NCI-H146 treated with DMSO at 0.1 percent for 48 hours (cell line): Measurements from ENCODE around the gene ACTR6.

Experiments
- DNase-seq: peaks from one replicate; lab custom pipeline; 2025; ENCODE audit not compliant: unreplicated experiment; lab: John Stamatoyannopoulos, UW

Gene ACTR6

GRCh38 chr12:100265732-100266584 is 65.3 kb downstream of the ACTR6 start:
- no peak for DNase-seq

- DNase-seq = no peak
Measured at GRCh38 chr12:100266585-100266834, 65.9 kb downstream of the ACTR6 start.

- DNase-seq = peak; percentile 92
Measured at GRCh38 chr12:100266835-100267602, 66.4 kb downstream of the ACTR6 start, which contains the start of the genes DEPDC4 and SCYL2. Gene DEPDC4 (minus strand): TSS chr12:100267079. CDS start chr12:100267076, 3 bp downstream. Gene SCYL2 (plus strand): TSS chr12:100267177. CDS start chr12:100282971, 15,794 bp downstream.

- DNase-seq = no peak
Measured at GRCh38 chr12:100267603-100268281, 67.1 kb downstream of the ACTR6 start.

- DNase-seq = no peak
Measured at GRCh38 chr12:100268835-100269564, 68.4 kb downstream of the ACTR6 start.

- DNase-seq = no peak
Measured at GRCh38 chr12:100273782-100274181, 73.2 kb downstream of the ACTR6 start.
